T-cell (primary cell): ENCODE data around the gene GNB5. TPM values are rescaled to one million over a fixed set of nuclear protein-coding genes. Genes with fewer than 3 reads are reported as not detected.
A peak's percentile ranks its signal among the peaks of the same experiment; 100 is the strongest.
"Not testable (repeated sequence)": the region's sequence is repeated elsewhere in the genome, so short reads cannot be mapped to it uniquely, and the experiment has no call there.

Experiments used
- ATAC-seq, 4 experiments: fragments of 200-7000 bp in 3 of 4; fragments of 150-1000 bp in 1 of 4; cut with Tn5 transposase; replicated peaks in 1 of 4; 1 replicate in 3 of 4; 2 replicates in 1 of 4; pipeline ENCODE4 v1.10.0; 2021; ENCODE audit warnings: moderate library complexity in 3 of 4, mild to moderate bottlenecking in 2 of 4, moderate number of reproducible peaks in 1 of 4
- CTCF ChIA-PET, 2 donors: fragments of 300-600 bp; sonication (Branson Sonifier 250); formaldehyde crosslinking; loops; one replicate each; lab custom pipeline; 2022; ENCODE audit warnings: antibody characterized with exemption in 2 of 2; lab: Charles Lee
- POLR2A ChIA-PET, 2 donors: fragments of 300-600 bp; sonication (Branson Sonifier 250); formaldehyde crosslinking; loops; one replicate each; lab custom pipeline; 2022; ENCODE audit warnings: antibody characterized with exemption in 2 of 2; lab: Charles Lee
- DNase-seq, 35 experiments: peaks; one replicate each; pipeline versions ENCODE4 v3.0.0 to v3.0.0-alpha.2; 2013 to 2023
- H3K27ac ChIP-seq: one replicate; pipeline ENCODE4 v1.5.1; 2013; ENCODE audit warnings: low read length
- H3K27me3 ChIP-seq, 2 experiments: replicated peaks in 1 of 2; 1 replicate in 1 of 2; 2 replicates in 1 of 2; pipeline versions ENCODE4 v1.6.1 to v1.7.0; 2013; ENCODE audit warnings: low read length in 1 of 2, mixed read lengths in 1 of 2; ENCODE audit not compliant: control insufficient read depth in 2 of 2, insufficient read depth in 2 of 2; ENCODE audit errors: extremely low read depth in 1 of 2
- H3K36me3 ChIP-seq, 2 donors: 1 replicate in 1 of 2; 2 replicates in 1 of 2; pipeline versions ENCODE4 v1.6.1 to v1.7.0; 2013; ENCODE audit warnings: low read length in 1 of 2; ENCODE audit not compliant: control insufficient read depth in 2 of 2, insufficient read depth in 1 of 2; ENCODE audit errors: extremely low read depth in 1 of 2
- H3K4me1 ChIP-seq, 2 experiments: 1 replicate in 1 of 2; 2 replicates in 1 of 2; pipeline versions ENCODE4 v1.6.1 to v1.7.0; 2013; ENCODE audit warnings: low read length in 2 of 2, mixed read lengths in 1 of 2; ENCODE audit not compliant: insufficient read depth in 2 of 2, control insufficient read depth in 1 of 2; ENCODE audit errors: extremely low read depth in 1 of 2
- H3K4me3 ChIP-seq, 2 donors: 1 replicate in 1 of 2; 2 replicates in 1 of 2; pipeline versions ENCODE4 v1.5.1 to v1.7.0; 2013; ENCODE audit warnings: mild to moderate bottlenecking in 2 of 2, low read length in 1 of 2, moderate library complexity in 1 of 2; ENCODE audit not compliant: control insufficient read depth in 1 of 2; ENCODE audit errors: extremely low read depth in 1 of 2
- H3K9me3 ChIP-seq: 2 replicates; pipeline ENCODE4 v1.7.0; 2013
- H3K27ac Mint-ChIP-seq, 2 donors: one replicate each; pipeline ENCODE4 v1.8.0; 2020 to 2021; ENCODE audit warnings: mild to moderate bottlenecking in 2 of 2, mixed read lengths in 2 of 2
- H3K27me3 Mint-ChIP-seq, 2 donors: one replicate each; pipeline ENCODE4 v1.8.0; 2021 to 2022; ENCODE audit warnings: mixed read lengths in 2 of 2
- H3K36me3 Mint-ChIP-seq: one replicate; pipeline ENCODE4 v1.8.0; 2021; ENCODE audit warnings: mixed read lengths
- H3K4me1 Mint-ChIP-seq, 3 donors: one replicate each; pipeline ENCODE4 v1.8.0; 2020 to 2022; ENCODE audit warnings: mixed read lengths in 3 of 3, mild to moderate bottlenecking in 1 of 3
- H3K4me3 Mint-ChIP-seq, 3 donors: one replicate each; pipeline ENCODE4 v1.8.0; 2020 to 2022; ENCODE audit warnings: mild to moderate bottlenecking in 3 of 3, mixed read lengths in 3 of 3, moderate library complexity in 3 of 3
- H3K9me3 Mint-ChIP-seq, 3 donors: one replicate each; pipeline ENCODE4 v1.8.0; 2020 to 2022; ENCODE audit warnings: mixed read lengths in 3 of 3
- WGBS: methylation state at CpG from one replicate; pipeline ENCODE4 v1.1.5; 2013; ENCODE audit warnings: missing lambda C conversion rate; ENCODE audit not compliant: insufficient coverage; 5-methylcytosine and 5-hydroxymethylcytosine counted together
- total RNA-seq, 35 experiments: library from RNA in 6 of 35; stranded (reverse) in 6 of 35; fragments of 120-200 nt in 1 of 35; gene quantifications; one replicate each; pipeline versions ENCODE4 v1.2.1 to v1.2.4 and lab custom pipeline; 2013 to 2026

GNB5 gene
- total RNA-seq (10 to 100 TPM; 39.7 to 74.4 (median 54.7) TPM), total RNA-seq (lab: John Stamatoyannopoulos, UW) (6.8 to 101 (median 60.1) reads per million in 29 experiments)
- total RNA-seq (2013): 34.9 TPM

- Histone ChIP-seq H3K9me3 (no peaks in the 10 kb centered on the region), H3K27ac (no peak within 1 kb of the TSS), H3K27me3 (no peaks in the 10 kb centered on the region), H3K4me3 (no peak within 1 kb of the TSS), H3K36me3 (no peaks in the 10 kb centered on the region), H3K4me1 (no peaks in the 10 kb centered on the region)
- Mint-ChIP-seq H3K27ac (no peak within 1 kb of the TSS), H3K36me3 (no peaks in the 10 kb centered on the region), H3K27me3 (no peaks in the 10 kb centered on the region), H3K9me3 (no peaks in the 10 kb centered on the region), H3K4me1 (no peaks in the 10 kb centered on the region), H3K4me3 (no peak within 1 kb of the TSS)
- ATAC-seq (no peak), DNase-seq (no peak)
- WGBS: 77% methylated on average over 4 of the region's 7 CpGs
- ChIA-PET POLR2A (interaction anchor here in 1 of 2 donors (0.5 kb wide), 1 partner anchor 170 kb away, joined by 3 read pairs; no protein-coding TSS in a partner anchor), CTCF (interaction anchor here in 1 of 2 donors (0.6 kb wide), 1 partner anchor 23 kb away, joined by 5 read pairs; no protein-coding TSS in a partner anchor)
These were observed at the start of gene GNB5 for GRCh38 chr15:52191207-52191606. GNB5 (minus strand) TSS chr15:52191392; CDS start chr15:52184676, 6,716 bp downstream.

DNA sequence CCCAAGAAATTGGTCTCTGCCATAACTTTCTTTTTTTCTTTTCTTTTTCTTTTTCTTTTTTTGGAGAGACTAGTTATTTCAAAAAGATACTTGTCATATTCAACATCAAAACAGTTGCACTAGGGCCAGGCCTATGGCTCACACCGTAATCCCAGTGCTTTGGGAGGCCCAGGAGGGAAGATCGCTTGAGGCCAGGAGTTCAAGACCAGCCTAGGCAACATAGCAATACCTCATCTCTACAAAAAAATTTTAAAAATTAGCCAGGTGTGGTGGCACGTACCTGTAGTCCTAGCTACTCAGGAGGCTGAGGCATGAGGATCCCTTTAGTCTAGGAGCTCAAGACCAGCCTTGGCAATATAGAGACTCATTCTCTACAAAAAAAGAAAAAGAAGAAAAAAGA is 49.0 kb upstream of the GNB5 start:
- WGBS: 100% methylated on average over 1 of the region's 3 CpGs
- H3K36me3 Mint-ChIP-seq: no peaks in the 10 kb centered on the region
- peaks cover 14 to 20% of the 10 kb centered on the region in 2 experiments for H3K4me1 ChIP-seq
- H3K27ac Mint-ChIP-seq: no peak overlapping the region
- H3K4me3 ChIP-seq: no peak overlapping the region
- CTCF ChIA-PET: interaction anchor here (0.5 to 1.2 kb wide), 4 partner anchors 12 to 13 kb away, joined by 3 to 4 read pairs (median 3); no protein-coding TSS in a partner anchor
- H3K27me3 ChIP-seq: peaks cover 0 to 9% of the 10 kb centered on the region in 2 experiments
- no peak overlapping the region for H3K4me3 Mint-ChIP-seq
- H3K36me3 ChIP-seq: no peaks in the 10 kb centered on the region
- no peak for DNase-seq
- H3K9me3 Mint-ChIP-seq: no peaks in the 10 kb centered on the region
- H3K27ac ChIP-seq: no peak overlapping the region
- ATAC-seq: no peak
- no peaks in the 10 kb centered on the region for H3K9me3 ChIP-seq
- POLR2A ChIA-PET: no interaction called here
- no peaks in the 10 kb centered on the region for H3K27me3 Mint-ChIP-seq
- H3K4me1 Mint-ChIP-seq: peaks cover 15 to 40% (median 25%) of the 10 kb centered on the region in 3 donors

- H3K36me3 ChIP-seq, H3K36me3 Mint-ChIP-seq, DNase-seq, H3K27me3 ChIP-seq, H3K4me3 ChIP-seq, H3K4me3 Mint-ChIP-seq, POLR2A ChIA-PET, H3K27ac Mint-ChIP-seq, H3K27me3 Mint-ChIP-seq, H3K27ac ChIP-seq, H3K9me3 ChIP-seq, H3K9me3 Mint-ChIP-seq, CTCF ChIA-PET, ATAC-seq: not testable (repeated sequence)
- peaks cover 26 to 48% (median 36%) of the 10 kb centered on the region in 3 donors for H3K4me1 Mint-ChIP-seq
- WGBS: 96% methylated on average over 11 of the region's 13 CpGs
- H3K4me1 ChIP-seq: peaks cover 23 to 30% of the 10 kb centered on the region in 2 experiments
These were observed 47.9 kb upstream of the GNB5 start for GRCh38 chr15:52238989-52239525.

GRCh38 chr15:52238149-52238548 is 47.0 kb upstream of the GNB5 start:
- no peak overlapping the region for H3K4me3 ChIP-seq
- Mint-ChIP-seq H3K4me1 (peaks cover 35 to 54% (median 45%) of the 10 kb centered on the region in 3 donors), H3K4me3 (no peak overlapping the region), H3K36me3 (no peaks in the 10 kb centered on the region), H3K27ac (no peak overlapping the region), H3K27me3 (no peaks in the 10 kb centered on the region), H3K9me3 (no peaks in the 10 kb centered on the region)
- no peak for DNase-seq
- ChIA-PET CTCF (no interaction called here), POLR2A (no interaction called here)
- no peak for ATAC-seq
- no peaks in the 10 kb centered on the region for H3K36me3 ChIP-seq
- H3K27ac ChIP-seq: no peak overlapping the region
- H3K9me3 ChIP-seq: no peaks in the 10 kb centered on the region
- H3K4me1 ChIP-seq: peaks cover 32 to 35% of the 10 kb centered on the region in 2 experiments
- 69% methylated on average over 2 of the region's 3 CpGs for WGBS
- H3K27me3 ChIP-seq: peaks cover 0 to 2% of the 10 kb centered on the region in 2 experiments

GRCh38 chr15:52236013-52236412 is 44.8 kb upstream of the GNB5 start:
- Histone ChIP-seq H3K4me3 (no peak overlapping the region), H3K27ac (peak overlapping the region; percentile 75), H3K4me1 (peaks cover 26 to 35% of the 10 kb centered on the region in 2 experiments), H3K27me3 (peaks cover 0 to 2% of the 10 kb centered on the region in 2 experiments), H3K9me3 (no peaks in the 10 kb centered on the region), H3K36me3 (no peaks in the 10 kb centered on the region)
- ATAC-seq (no peak), DNase-seq (no peak)
- peak overlapping the region in 1 of 3 donors; percentile 66 for H3K4me3 Mint-ChIP-seq
- ChIA-PET POLR2A (interaction anchor here in 1 of 2 donors (0.6 to 1.0 kb wide), 2 partner anchors 14 to 82 kb away, joined by 3 to 4 read pairs; no protein-coding TSS in a partner anchor), CTCF (interaction anchor here (0.7 to 0.9 kb wide), 3 partner anchors 9 to 60 kb away, joined by 3 read pairs; no protein-coding TSS in a partner anchor)
- H3K36me3 Mint-ChIP-seq: no peaks in the 10 kb centered on the region
- H3K27me3 Mint-ChIP-seq: no peaks in the 10 kb centered on the region
- H3K4me1 Mint-ChIP-seq: peaks cover 39 to 56% (median 50%) of the 10 kb centered on the region in 3 donors
- 79% methylated on average over 6 of the region's 8 CpGs for WGBS
- H3K9me3 Mint-ChIP-seq: no peaks in the 10 kb centered on the region
- peak overlapping the region; percentile 98 to 99 for H3K27ac Mint-ChIP-seq

GRCh38 chr15:52234596-52235541 is 43.7 kb upstream of the GNB5 start:
- DNase-seq (peak in 27 of 35 experiments; percentile 10 to 74 (median 32)), ATAC-seq (peak; percentile 75 to 88 (median 86))
- Mint-ChIP-seq H3K4me1 (peaks cover 39 to 53% (median 46%) of the 10 kb centered on the region in 3 donors), H3K27me3 (no peaks in the 10 kb centered on the region), H3K36me3 (no peaks in the 10 kb centered on the region), H3K9me3 (no peaks in the 10 kb centered on the region), H3K4me3 (peak overlapping the region; percentile 25 to 66 (median 41)), H3K27ac (peak overlapping the region; percentile 98 to 99)
- no peak overlapping the region for H3K4me3 ChIP-seq
- H3K36me3 ChIP-seq: no peaks in the 10 kb centered on the region
- H3K27ac ChIP-seq: peak overlapping the region; percentile 75
- ChIA-PET CTCF (interaction anchor here (0.7 to 1.7 kb wide), 5 partner anchors 8 to 59 kb away, joined by 3 to 4 read pairs (median 3); no protein-coding TSS in a partner anchor), POLR2A (interaction anchor here in 1 of 2 donors (0.6 to 1.3 kb wide), 2 partner anchors 15 to 56 kb away, joined by 3 to 4 read pairs; no protein-coding TSS in a partner anchor)
- peaks cover 0 to 2% of the 10 kb centered on the region in 2 experiments for H3K27me3 ChIP-seq
- no peaks in the 10 kb centered on the region for H3K9me3 ChIP-seq
- 34% methylated on average over 12 of the region's 17 CpGs for WGBS
- H3K4me1 ChIP-seq: peaks cover 26 to 35% of the 10 kb centered on the region in 2 experiments
